ENCODE results near the gene PBX2.
A peak's percentile ranks its signal among the peaks of the same experiment; 100 is the strongest.

PBX2 gene

DNA sequence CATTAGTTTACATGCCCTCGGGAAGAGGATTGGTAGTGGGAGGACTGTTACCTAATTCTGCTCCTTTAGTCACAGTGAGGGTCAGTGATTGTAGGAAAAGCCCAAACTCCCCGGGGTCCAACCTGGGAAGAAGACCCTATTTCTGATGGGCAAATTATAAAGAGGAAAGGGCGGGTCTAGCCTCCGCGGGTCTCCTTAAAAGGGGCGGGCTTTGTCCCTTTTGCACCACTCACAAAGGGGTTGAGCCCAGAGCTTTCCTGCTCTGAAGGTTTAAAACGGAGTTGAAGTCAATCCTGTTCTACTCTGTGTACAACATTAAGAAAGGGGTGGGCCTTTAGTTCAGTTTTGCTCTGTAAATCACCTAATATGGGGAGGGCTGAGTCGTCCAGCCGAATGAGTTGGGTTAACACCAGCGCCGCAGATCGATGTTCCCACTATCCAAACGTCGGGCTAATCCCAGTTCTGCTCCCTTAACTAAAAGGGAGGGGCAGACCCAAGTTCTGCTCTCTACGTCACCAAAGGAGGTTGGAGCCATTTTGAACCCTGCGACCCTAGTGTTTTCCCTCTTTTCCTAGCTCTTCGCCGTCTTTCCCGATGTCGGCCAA is 12.7 kb downstream of the PBX2 start:
- peaks cover 35% of the 10 kb centered on the region for H3K4me1 ChIP-seq (ENCODE audit: control insufficient read depth, insufficient read depth, low read length)
- no peaks in the 10 kb centered on the region for H3K27me3 ChIP-seq (replicated peaks; ENCODE audit: control insufficient read depth, insufficient read depth, low read length)
- H3K4me3 ChIP-seq (ENCODE audit: low read length), result peak overlapping the region; percentile 97
- no peaks in the 10 kb centered on the region for H3K9me3 ChIP-seq (ENCODE audit: control insufficient read depth, low read length)
- H3K9ac ChIP-seq (ENCODE audit: low read length), result peak overlapping the region; percentile 92
- H3K36me3 ChIP-seq (ENCODE audit: control insufficient read depth, insufficient read depth, low read length, severe bottlenecking), result peaks cover 20% of the 10 kb centered on the region
- no peak for DNase-seq (ENCODE audit: low read depth)

DNA sequence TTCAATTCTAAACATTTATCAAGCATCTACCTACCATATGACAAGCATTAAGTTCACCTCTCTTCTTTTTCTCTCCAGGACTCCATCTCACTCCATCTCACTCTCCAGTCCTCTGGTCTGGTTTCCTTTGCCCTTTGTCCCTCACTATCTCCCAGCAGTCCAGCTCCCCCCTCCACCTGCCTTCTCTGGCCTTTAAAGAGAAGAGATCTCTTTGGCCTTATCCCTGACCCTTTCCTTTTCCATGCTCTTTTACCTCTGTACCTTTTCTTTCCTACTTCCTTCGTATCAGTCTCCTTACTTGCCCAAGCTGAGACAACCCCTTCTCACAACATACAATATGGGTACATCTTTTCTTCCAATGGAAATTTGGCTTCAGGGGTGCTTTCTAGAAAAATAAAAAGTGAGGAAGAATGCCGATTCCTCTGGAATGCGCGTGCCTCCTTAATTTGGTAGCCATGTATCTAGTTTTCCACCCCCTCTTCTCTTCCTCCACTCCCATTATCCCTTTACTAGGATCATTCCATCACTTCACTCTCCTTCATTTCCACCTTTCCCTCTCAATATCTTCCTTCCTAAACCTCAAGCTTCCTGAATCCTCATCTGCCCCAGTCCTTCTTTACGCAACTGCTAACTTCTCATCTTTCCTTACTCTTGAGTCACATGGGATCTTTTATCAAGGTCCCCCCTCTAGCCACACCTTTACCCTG is 13.4 kb downstream of the PBX2 start:
- DNase-seq (ENCODE audit: low read depth), result peak; percentile 68
- Histone ChIP-seq H3K4me3 (ENCODE audit: low read length) (peak overlapping the region; percentile 97), H3K9ac (ENCODE audit: low read length) (peak overlapping the region; percentile 92)

DNA sequence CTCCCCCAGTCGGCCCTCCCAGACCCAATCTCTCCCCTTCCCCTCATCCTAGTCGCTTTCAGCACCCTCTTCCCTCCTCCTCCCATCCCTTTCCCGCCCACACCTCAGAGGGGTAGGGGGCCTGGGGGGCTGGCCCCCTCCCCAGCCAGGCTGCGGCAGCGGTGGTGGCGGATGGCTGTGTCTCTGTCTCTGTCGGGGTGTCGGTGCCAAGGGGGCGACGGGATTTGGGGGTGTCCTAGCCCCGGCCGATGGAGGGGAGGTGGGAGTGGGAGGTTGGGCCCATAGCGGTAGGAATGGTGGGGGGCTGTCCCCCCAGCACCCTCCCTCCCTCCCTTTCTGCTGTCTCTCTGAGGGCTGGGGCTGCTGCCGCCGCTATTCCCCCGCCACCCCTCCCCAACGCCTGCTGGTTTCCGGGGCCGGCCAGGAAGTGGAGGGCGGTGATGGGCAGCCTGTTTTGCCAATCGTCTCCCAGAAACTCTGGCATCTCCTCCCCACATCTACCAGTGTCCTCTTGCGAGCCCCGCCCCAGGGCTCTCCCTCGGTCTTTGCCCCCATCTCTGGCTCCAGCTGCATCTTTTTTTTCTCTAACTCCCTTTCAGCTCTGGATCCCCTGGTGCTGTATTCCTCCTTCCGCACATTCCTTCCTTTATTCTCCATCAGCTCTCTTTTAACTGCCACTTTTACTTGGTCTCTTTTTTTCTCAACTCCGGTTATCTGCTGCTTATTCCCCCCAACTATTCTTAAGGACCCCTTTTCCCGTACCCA is 14.1 kb downstream of the PBX2 start, which contains the start of gene AGPAT1:
TSS of gene AGPAT1 (minus strand) at position 374 of the 765 bp plus-strand sequence. CDS start 4,588 bp downstream, outside the sequence.
- no peaks in the 10 kb centered on the region for H3K27me3 ChIP-seq (replicated peaks; ENCODE audit: control insufficient read depth, insufficient read depth, low read length)
- H3K9ac ChIP-seq (ENCODE audit: low read length), result peak within 1 kb of the TSS; percentile 98
- peaks cover 13% of the 10 kb centered on the region for H3K36me3 ChIP-seq (ENCODE audit: control insufficient read depth, insufficient read depth, low read length, severe bottlenecking)
- peak within 1 kb of the TSS; percentile 97 for H3K4me3 ChIP-seq (ENCODE audit: low read length)
- H3K4me1 ChIP-seq (ENCODE audit: control insufficient read depth, insufficient read depth, low read length), result peaks cover 35% of the 10 kb centered on the region
- peak; percentile 99 for DNase-seq (ENCODE audit: low read depth)
- H3K9me3 ChIP-seq (ENCODE audit: control insufficient read depth, low read length), result no peaks in the 10 kb centered on the region

More for the DNA sequence above, 13.4 kb downstream of the PBX2 start:
- Histone ChIP-seq H3K36me3 (ENCODE audit: control insufficient read depth, insufficient read depth, low read length, severe bottlenecking) (peaks cover 18% of the 10 kb centered on the region), H3K27me3 (replicated peaks; ENCODE audit: control insufficient read depth, insufficient read depth, low read length) (no peaks in the 10 kb centered on the region), H3K9me3 (ENCODE audit: control insufficient read depth, low read length) (no peaks in the 10 kb centered on the region), H3K4me1 (ENCODE audit: control insufficient read depth, insufficient read depth, low read length) (peaks cover 35% of the 10 kb centered on the region)

DNA sequence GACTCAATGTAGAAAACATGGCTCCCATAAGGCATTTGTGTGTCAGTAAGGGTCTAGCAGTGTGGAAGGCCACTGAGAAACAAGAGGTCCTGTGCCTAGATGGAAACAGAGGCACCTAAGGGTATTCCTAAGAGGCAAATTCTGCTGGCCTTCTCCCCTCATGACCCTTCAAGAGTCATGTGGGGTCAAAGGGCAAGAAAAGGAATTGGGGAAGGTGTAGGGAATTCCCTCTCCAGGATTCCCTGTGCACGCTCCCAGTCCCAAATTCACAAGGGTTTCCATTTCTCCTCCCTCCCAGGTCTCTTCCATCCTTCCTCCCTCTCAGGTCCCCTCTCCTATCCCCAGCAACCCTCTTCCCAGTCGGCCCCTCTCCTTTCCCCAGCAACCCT is 14.7 kb downstream of the PBX2 start:
- H3K9ac ChIP-seq (ENCODE audit: low read length), result peak overlapping the region; percentile 98
- H3K4me3 ChIP-seq (ENCODE audit: low read length), result peak overlapping the region; percentile 97
- no peaks in the 10 kb centered on the region for H3K27me3 ChIP-seq (replicated peaks; ENCODE audit: control insufficient read depth, insufficient read depth, low read length)
- H3K9me3 ChIP-seq (ENCODE audit: control insufficient read depth, low read length), result no peaks in the 10 kb centered on the region
- H3K4me1 ChIP-seq (ENCODE audit: control insufficient read depth, insufficient read depth, low read length), result peaks cover 35% of the 10 kb centered on the region
- no peak for DNase-seq (ENCODE audit: low read depth)
- H3K36me3 ChIP-seq (ENCODE audit: control insufficient read depth, insufficient read depth, low read length, severe bottlenecking), result peaks cover 12% of the 10 kb centered on the region

DNA sequence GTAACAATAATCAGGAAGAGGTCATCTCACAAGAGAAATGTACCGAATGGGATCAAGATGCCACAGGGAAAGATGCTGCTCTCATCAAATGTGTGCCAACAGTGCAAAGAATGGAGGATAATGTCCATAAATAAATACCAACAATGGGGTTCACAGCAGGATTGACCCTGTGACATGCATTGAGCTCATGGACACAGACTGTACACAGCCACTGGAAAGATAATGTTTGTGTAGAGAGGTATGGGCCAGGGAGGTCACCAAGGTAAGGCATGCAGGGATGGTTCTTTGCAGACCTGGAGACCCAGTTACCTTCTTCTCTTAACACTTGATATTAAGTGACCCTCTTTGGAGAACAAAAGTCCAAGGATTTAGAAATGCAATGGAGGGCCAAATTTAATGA is 15.6 kb downstream of the PBX2 start:
- H3K9me3 ChIP-seq (ENCODE audit: control insufficient read depth, low read length), result no peaks in the 10 kb centered on the region
- peaks cover 13% of the 10 kb centered on the region for H3K36me3 ChIP-seq (ENCODE audit: control insufficient read depth, insufficient read depth, low read length, severe bottlenecking)
- no peaks in the 10 kb centered on the region for H3K27me3 ChIP-seq (replicated peaks; ENCODE audit: control insufficient read depth, insufficient read depth, low read length)
- H3K4me1 ChIP-seq (ENCODE audit: control insufficient read depth, insufficient read depth, low read length), result peaks cover 34% of the 10 kb centered on the region
- no peak overlapping the region for H3K4me3 ChIP-seq (ENCODE audit: low read length)
- no peak overlapping the region for H3K9ac ChIP-seq (ENCODE audit: low read length)
- no peak for DNase-seq (ENCODE audit: low read depth)

DNA sequence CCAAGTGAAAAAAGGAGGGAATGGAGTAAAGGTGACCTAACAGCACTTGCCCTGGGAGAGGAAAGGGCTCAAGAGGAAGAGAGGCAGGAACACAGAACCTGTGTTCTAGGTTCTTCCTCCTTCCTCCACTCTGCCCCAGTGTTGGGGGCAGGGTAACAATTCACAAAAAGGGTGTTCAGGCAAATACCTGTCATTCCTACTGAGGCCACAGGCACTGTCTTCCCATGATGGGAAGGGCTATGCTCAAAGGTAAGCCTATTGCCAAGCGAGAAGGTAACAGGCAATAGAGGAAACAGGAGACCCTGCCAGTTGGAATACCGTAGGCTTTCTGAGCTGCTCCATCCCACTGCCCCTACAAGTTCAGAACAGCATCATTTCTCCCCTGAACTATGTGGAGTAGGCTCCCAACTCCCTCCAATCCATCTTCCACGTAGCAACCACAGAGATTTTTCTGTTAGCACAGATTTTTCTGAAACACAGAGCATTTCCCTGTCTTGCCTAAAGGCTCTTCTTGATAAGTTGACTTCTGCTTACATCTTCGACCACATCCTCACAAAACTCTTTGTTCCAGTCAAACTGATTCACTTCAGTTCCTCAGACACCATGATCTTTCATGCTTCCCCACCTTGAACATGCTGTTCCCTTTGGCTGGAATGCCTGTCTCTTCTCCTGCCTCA is 16.8 kb downstream of the PBX2 start:
- H3K4me3 ChIP-seq (ENCODE audit: low read length), result no peak overlapping the region
- peaks cover 19% of the 10 kb centered on the region for H3K36me3 ChIP-seq (ENCODE audit: control insufficient read depth, insufficient read depth, low read length, severe bottlenecking)
- H3K9ac ChIP-seq (ENCODE audit: low read length), result no peak overlapping the region
- H3K9me3 ChIP-seq (ENCODE audit: control insufficient read depth, low read length), result no peaks in the 10 kb centered on the region
- no peaks in the 10 kb centered on the region for H3K27me3 ChIP-seq (replicated peaks; ENCODE audit: control insufficient read depth, insufficient read depth, low read length)
- DNase-seq (ENCODE audit: low read depth), result no peak
- peaks cover 32% of the 10 kb centered on the region for H3K4me1 ChIP-seq (ENCODE audit: control insufficient read depth, insufficient read depth, low read length)

GRCh38 chr6:32171234-32171633 is 18.8 kb downstream of the PBX2 start:
- H3K9ac ChIP-seq (ENCODE audit: low read length), result no peak overlapping the region
- H3K4me1 ChIP-seq (ENCODE audit: control insufficient read depth, insufficient read depth, low read length), result peaks cover 19% of the 10 kb centered on the region
- H3K9me3 ChIP-seq (ENCODE audit: control insufficient read depth, low read length), result no peaks in the 10 kb centered on the region
- H3K36me3 ChIP-seq (ENCODE audit: control insufficient read depth, insufficient read depth, low read length, severe bottlenecking), result peaks cover 35% of the 10 kb centered on the region
- no peak overlapping the region for H3K4me3 ChIP-seq (ENCODE audit: low read length)
- no peaks in the 10 kb centered on the region for H3K27me3 ChIP-seq (replicated peaks; ENCODE audit: control insufficient read depth, insufficient read depth, low read length)
- no peak for DNase-seq (ENCODE audit: low read depth)

GRCh38 chr6:32170294-32170693 is 19.7 kb downstream of the PBX2 start:
- Histone ChIP-seq H3K9ac (ENCODE audit: low read length) (no peak overlapping the region), H3K36me3 (ENCODE audit: control insufficient read depth, insufficient read depth, low read length, severe bottlenecking) (peaks cover 36% of the 10 kb centered on the region), H3K27me3 (replicated peaks; ENCODE audit: control insufficient read depth, insufficient read depth, low read length) (no peaks in the 10 kb centered on the region), H3K4me3 (ENCODE audit: low read length) (no peak overlapping the region), H3K9me3 (ENCODE audit: control insufficient read depth, low read length) (no peaks in the 10 kb centered on the region), H3K4me1 (ENCODE audit: control insufficient read depth, insufficient read depth, low read length) (peaks cover 15% of the 10 kb centered on the region)
- DNase-seq (ENCODE audit: low read depth), result no peak

DNA sequence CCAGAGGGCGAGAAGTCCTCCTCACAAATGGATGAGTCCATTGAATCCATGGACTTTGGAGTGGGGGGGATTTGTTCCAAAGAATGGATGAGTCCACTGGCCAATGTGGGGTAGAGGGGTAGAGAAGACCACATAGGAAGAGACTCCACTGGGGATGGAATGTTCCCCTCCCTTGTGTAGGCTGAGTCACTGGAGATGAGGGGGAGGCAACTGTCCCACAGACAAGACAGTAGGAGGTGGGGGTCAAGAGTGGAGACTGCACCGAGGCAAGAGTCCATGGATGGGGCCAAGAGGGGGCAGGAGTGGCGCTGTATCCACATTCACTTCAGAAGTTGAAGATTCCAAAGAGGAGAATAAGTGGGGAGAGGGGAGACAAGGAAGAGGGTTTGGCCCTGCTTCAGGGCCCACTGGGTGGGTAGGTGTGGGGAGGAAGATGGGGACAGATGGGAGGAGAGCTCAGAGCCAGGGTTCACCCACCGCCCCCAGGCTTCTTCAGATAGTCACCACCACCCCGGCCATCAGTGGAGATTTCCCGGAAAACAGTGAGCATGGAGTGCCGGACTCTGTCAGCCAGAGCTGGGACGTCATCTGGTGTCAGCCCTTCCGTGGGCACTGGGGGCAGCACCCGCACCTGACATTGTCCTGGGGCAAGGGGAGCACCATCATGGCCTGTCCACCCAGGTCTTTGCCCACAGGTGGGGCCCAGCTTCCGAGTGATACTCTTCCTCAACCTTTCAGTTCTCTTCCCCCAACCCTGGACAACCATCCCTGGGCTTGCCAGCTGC is 21.0 kb downstream of the PBX2 start:
- Histone ChIP-seq H3K9me3 (ENCODE audit: control insufficient read depth, low read length) (no peaks in the 10 kb centered on the region), H3K4me3 (ENCODE audit: low read length) (no peak overlapping the region), H3K36me3 (ENCODE audit: control insufficient read depth, insufficient read depth, low read length, severe bottlenecking) (peaks cover 36% of the 10 kb centered on the region), H3K4me1 (ENCODE audit: control insufficient read depth, insufficient read depth, low read length) (peaks cover 7% of the 10 kb centered on the region), H3K9ac (ENCODE audit: low read length) (no peak overlapping the region), H3K27me3 (replicated peaks; ENCODE audit: control insufficient read depth, insufficient read depth, low read length) (no peaks in the 10 kb centered on the region)
- DNase-seq (ENCODE audit: low read depth), result no peak

- Histone ChIP-seq H3K4me1 (ENCODE audit: control insufficient read depth, insufficient read depth, low read length) (peaks cover 7% of the 10 kb centered on the region), H3K27me3 (replicated peaks; ENCODE audit: control insufficient read depth, insufficient read depth, low read length) (no peaks in the 10 kb centered on the region), H3K9me3 (ENCODE audit: control insufficient read depth, low read length) (no peaks in the 10 kb centered on the region), H3K36me3 (ENCODE audit: control insufficient read depth, insufficient read depth, low read length, severe bottlenecking) (peaks cover 36% of the 10 kb centered on the region), H3K4me3 (ENCODE audit: low read length) (no peak overlapping the region), H3K9ac (ENCODE audit: low read length) (no peak overlapping the region)
- no peak for DNase-seq (ENCODE audit: low read depth)
Measured at GRCh38 chr6:32168350-32168749, 21.7 kb downstream of the PBX2 start.
